HFF-Myc (cell line): ENCODE measurements around the gene CAPN2.
"Not testable (repeated sequence)": the region's sequence is repeated elsewhere in the genome, so short reads cannot be mapped to it uniquely, and the experiment has no call there.

Experiments
- DNase-seq: peaks from one replicate; pipeline ENCODE4 v3.0.0-alpha.2; 2011; ENCODE audit warnings: low read depth; ENCODE audit errors: extremely low read depth
- H3K4me3 ChIP-seq: replicated peaks from 2 replicates; pipeline ENCODE4 v1.5.1; 2011; ENCODE audit warnings: low read depth, mild to moderate bottlenecking, control low read depth, low read length
- TF ChIP-seq, protein P1 (sequence below): IDR thresholded peaks from 2 replicates; pipeline ENCODE4 v1.5.1; 2012; ENCODE audit warnings: mild to moderate bottlenecking, low read depth, low read length, control low read depth; ENCODE audit errors: missing control alignments

Gene CAPN2

GRCh38 chr1:223810586-223810985 lies 98.2 kb downstream of the CAPN2 start:
- DNase-seq: no peak
- no peak overlapping the region for H3K4me3 ChIP-seq
- TF ChIP-seq, protein P1, sequence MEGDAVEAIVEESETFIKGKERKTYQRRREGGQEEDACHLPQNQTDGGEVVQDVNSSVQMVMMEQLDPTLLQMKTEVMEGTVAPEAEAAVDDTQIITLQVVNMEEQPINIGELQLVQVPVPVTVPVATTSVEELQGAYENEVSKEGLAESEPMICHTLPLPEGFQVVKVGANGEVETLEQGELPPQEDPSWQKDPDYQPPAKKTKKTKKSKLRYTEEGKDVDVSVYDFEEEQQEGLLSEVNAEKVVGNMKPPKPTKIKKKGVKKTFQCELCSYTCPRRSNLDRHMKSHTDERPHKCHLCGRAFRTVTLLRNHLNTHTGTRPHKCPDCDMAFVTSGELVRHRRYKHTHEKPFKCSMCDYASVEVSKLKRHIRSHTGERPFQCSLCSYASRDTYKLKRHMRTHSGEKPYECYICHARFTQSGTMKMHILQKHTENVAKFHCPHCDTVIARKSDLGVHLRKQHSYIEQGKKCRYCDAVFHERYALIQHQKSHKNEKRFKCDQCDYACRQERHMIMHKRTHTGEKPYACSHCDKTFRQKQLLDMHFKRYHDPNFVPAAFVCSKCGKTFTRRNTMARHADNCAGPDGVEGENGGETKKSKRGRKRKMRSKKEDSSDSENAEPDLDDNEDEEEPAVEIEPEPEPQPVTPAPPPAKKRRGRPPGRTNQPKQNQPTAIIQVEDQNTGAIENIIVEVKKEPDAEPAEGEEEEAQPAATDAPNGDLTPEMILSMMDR: no peak

DNA sequence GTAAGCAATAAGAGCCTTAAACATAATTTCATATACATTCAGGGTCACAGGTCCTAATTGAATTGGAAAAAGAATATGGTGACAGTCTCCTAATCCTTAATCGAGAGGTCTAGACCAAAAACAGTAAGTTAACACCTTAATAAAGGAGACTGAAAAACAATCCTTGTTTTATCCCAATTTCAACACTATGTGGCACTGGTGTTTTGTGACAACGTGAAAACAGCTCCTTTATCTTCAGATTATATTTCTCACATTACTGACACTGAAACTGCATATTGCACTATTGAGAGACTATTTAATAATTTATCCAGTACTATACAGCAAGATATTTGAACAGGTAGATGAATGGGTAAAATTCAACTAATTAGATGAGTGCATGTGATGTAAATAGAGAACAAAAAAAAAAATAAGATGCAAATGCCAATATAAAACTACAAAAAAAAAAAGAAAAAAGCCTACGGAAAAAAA lies 99.3 kb downstream of the CAPN2 start:
- no peak overlapping the region for H3K4me3 ChIP-seq
- TF ChIP-seq, protein P1: no peak
- no peak for DNase-seq

GRCh38 chr1:223813645-223814044 lies 101.3 kb downstream of the CAPN2 start:
- DNase-seq: no peak
- TF ChIP-seq, protein P1: no peak
- no peak overlapping the region for H3K4me3 ChIP-seq

DNA sequence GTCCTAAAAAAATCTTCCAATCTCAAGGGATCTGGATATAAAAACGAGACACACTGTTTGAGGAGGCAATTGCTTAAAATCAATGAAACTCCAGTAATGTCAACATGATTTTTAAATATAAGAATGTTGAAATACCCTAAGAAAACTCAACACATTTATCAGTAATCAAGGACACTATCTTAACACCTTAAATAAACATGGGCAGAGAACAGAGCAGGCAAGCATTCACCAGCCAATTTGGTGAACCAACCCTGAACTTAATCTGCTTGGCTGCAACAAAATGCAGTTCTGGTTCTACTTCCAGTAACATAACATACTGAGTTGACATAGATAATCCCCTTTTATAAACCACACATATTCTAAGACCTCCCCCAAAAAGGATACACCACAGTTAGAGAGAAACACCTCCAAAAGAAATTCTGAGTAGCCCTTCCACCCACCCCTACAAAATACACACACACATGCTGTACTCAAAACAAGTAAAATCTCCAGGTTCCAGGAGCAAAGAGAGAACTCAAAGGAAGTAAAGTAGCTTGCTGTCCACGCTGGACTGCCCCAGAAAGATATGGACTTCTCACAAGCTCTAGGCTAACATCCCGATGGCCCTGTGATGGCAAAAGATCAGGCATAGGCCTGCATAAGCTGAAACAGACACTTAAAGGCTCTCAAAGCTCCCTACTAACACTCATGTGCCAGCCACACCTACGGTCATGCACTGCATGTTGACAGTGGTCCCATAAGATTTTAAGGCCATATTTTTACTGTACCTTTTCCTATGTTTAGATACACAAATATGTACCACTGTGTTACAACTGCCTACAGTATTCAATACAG lies 102.9 kb downstream of the CAPN2 start:
- no peak for DNase-seq
- TF ChIP-seq, protein P1: no peak
- no peak overlapping the region for H3K4me3 ChIP-seq

GRCh38 chr1:223815865-223816264 lies 103.5 kb downstream of the CAPN2 start:
- DNase-seq: no peak
- TF ChIP-seq, protein P1: no peak
- H3K4me3 ChIP-seq: no peak overlapping the region

- DNase-seq, H3K4me3 ChIP-seq: not testable (repeated sequence)
Measured at GRCh38 chr1:223817265-223817664, 104.9 kb downstream of the CAPN2 start.

DNA sequence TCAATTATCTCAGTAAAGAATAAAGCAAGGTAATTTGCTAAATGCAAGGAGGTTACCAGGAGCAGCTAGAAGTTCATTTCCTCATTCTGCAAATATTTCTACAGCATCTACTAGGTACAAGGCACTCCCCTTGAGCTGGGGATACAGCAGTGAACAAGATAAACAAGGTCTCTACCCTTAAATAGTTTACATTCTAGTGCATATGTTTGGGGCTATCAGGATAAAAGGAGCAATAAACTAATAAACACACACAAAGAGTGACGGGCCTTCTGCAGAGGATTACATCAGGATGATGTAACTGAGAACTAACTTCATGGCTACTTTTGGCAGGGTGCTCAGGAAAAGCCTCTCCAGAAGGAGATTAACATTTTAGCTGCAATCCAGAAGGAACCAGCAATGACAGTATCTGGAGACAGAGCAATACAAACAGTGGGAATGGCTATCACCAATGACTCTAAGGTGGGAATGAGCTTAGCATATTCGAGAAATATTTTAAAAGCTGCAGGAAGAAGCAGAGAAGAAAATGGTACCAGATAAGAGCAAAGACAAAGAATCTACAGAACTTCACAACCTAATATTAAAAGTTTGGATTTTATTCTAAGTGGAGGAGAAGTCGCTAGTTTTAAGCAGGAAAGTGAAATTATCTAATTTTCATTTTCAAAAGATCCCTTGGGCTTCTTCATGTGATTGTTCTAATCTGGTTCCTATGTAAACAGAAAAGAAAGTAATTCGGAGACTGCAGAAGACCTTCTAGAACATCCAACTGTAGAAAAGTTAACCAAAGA lies 107.6 kb downstream of the CAPN2 start:
- TF ChIP-seq, protein P1: no peak
- H3K4me3 ChIP-seq: no peak overlapping the region
- no peak for DNase-seq
